WTC11 (cell line): ENCODE results near the gene SNAI1. TPM values are rescaled to one million over a fixed set of nuclear protein-coding genes. Genes with fewer than 3 reads are reported as not detected.
A peak's percentile ranks its signal among the peaks of the same experiment; 100 is the strongest.

ENCODE experiments used
- ATAC-seq: fragments of 200-7000 bp; cut with Tn5 transposase; 2 replicates; pipeline ENCODE4 v1.10.0; 2021; ENCODE audit warnings: mild to moderate bottlenecking, moderate library complexity
- CTCF ChIA-PET: fragments of 300-600 bp; sonication (Branson Sonifier 250); formaldehyde crosslinking; loops from one replicate; lab custom pipeline; 2021; ENCODE audit warnings: antibody characterized with exemption; lab: Charles Lee
- POLR2A ChIA-PET: fragments of 350-600 bp; sonication (Branson Sonifier 250); formaldehyde crosslinking; loops from one replicate; lab custom pipeline; 2021; ENCODE audit warnings: antibody characterized with exemption; lab: Charles Lee
- DNase-seq: peaks from one replicate; pipeline ENCODE4 v3.0.0; 2021; ENCODE audit warnings: low spot score
- H3K27ac Mint-ChIP-seq: 2 replicates; pipeline ENCODE4 v1.8.0; 2021; ENCODE audit warnings: mixed read lengths
- H3K27me3 Mint-ChIP-seq: 2 replicates; pipeline ENCODE4 v1.8.0; 2021; ENCODE audit warnings: low read depth, mild to moderate bottlenecking, moderate library complexity, mixed read lengths
- H3K36me3 Mint-ChIP-seq: 2 replicates; pipeline ENCODE4 v1.8.0; 2021; ENCODE audit warnings: mixed read lengths
- H3K4me1 Mint-ChIP-seq: 2 replicates; pipeline ENCODE4 v1.8.0; 2022; ENCODE audit warnings: mixed read lengths
- H3K4me3 Mint-ChIP-seq: 2 replicates; pipeline ENCODE4 v1.8.0; 2021; ENCODE audit warnings: mild to moderate bottlenecking, moderate library complexity, mixed read lengths
- H3K9me3 Mint-ChIP-seq: 2 replicates; pipeline ENCODE4 v1.8.0; 2021; ENCODE audit warnings: mixed read lengths
- ATF1 ChIP-seq: sonication (generic); formaldehyde crosslinking; IDR thresholded peaks from 2 replicates; pipeline ENCODE4 v1.8.1; 2023; ENCODE audit warnings: mild to moderate bottlenecking, moderate library complexity, missing genetic modification reagents
- CREM ChIP-seq: sonication (generic); formaldehyde crosslinking; IDR thresholded peaks from 2 replicates; pipeline ENCODE4 v1.8.1; 2022; ENCODE audit warnings: mild to moderate bottlenecking, missing genetic modification reagents, moderate library complexity
- GABPB1 ChIP-seq: sonication (generic); formaldehyde crosslinking; IDR thresholded peaks from 2 replicates; pipeline ENCODE4 v1.8.1; 2023; ENCODE audit warnings: mild to moderate bottlenecking, missing genetic modification reagents
- JUN ChIP-seq: sonication (generic); formaldehyde crosslinking; IDR thresholded peaks from 2 replicates; pipeline ENCODE4 v1.8.0; 2023; ENCODE audit warnings: mild to moderate bottlenecking, missing genetic modification reagents
- KAT7 ChIP-seq: sonication (generic); formaldehyde crosslinking; IDR thresholded peaks from 2 replicates; pipeline ENCODE4 v1.8.1; 2023; ENCODE audit warnings: missing genetic modification reagents, mild to moderate bottlenecking, borderline replicate concordance
- NFE2L1 ChIP-seq: sonication (generic); formaldehyde crosslinking; IDR thresholded peaks from 2 replicates; pipeline ENCODE4 v1.8.1; 2023; ENCODE audit warnings: missing genetic modification reagents
- NFYB ChIP-seq: sonication (generic); formaldehyde crosslinking; conservative IDR thresholded peaks from 2 replicates; pipeline ENCODE4 v1.8.0; 2022; ENCODE audit warnings: low read depth, missing genetic modification reagents
- NR2C2 ChIP-seq: sonication (generic); formaldehyde crosslinking; IDR thresholded peaks from 2 replicates; pipeline ENCODE4 v1.8.0; 2022; ENCODE audit warnings: mild to moderate bottlenecking, missing genetic modification reagents
- SMAD3 ChIP-seq: sonication (generic); formaldehyde crosslinking; IDR thresholded peaks from 2 replicates; pipeline ENCODE4 v1.8.0; 2022; ENCODE audit warnings: missing genetic modification reagents, mild to moderate bottlenecking, borderline replicate concordance
- ZNF263 ChIP-seq: sonication (generic); formaldehyde crosslinking; IDR thresholded peaks from 2 replicates; pipeline ENCODE4 v1.8.1; 2022; ENCODE audit warnings: low read depth, mild to moderate bottlenecking, moderate library complexity, missing genetic modification reagents
- ZNF423 ChIP-seq: fragments of 250-450 bp; sonication (Bioruptor Pico); IDR thresholded peaks from 2 replicates; pipeline ENCODE4 v2.1.2; 2022; ENCODE audit warnings: mild to moderate bottlenecking, moderate library complexity
- total RNA-seq: library from RNA; stranded (reverse); gene quantifications from 3 replicates; pipeline ENCODE4 v1.2.3, GENCODE V29; 2021
- TF ChIP-seq, protein P1 (sequence below): sonication (generic); formaldehyde crosslinking; IDR thresholded peaks from 2 replicates; pipeline ENCODE4 v1.8.0; 2022; ENCODE audit warnings: mild to moderate bottlenecking, missing genetic modification reagents
- TF ChIP-seq, protein P2 (sequence below): fragments of 250-450 bp; sonication (Bioruptor Pico); IDR thresholded peaks from 2 replicates; pipeline ENCODE4 v2.1.2; 2022; ENCODE audit warnings: mild to moderate bottlenecking, moderate library complexity
- TF ChIP-seq, protein P3 (sequence below): sonication (generic); formaldehyde crosslinking; IDR thresholded peaks from 2 replicates; pipeline ENCODE4 v1.8.1; 2022; ENCODE audit warnings: low read depth, missing genetic modification reagents, borderline replicate concordance
- TF ChIP-seq, protein P4 (sequence below): sonication (generic); formaldehyde crosslinking; conservative IDR thresholded peaks from 2 replicates; pipeline ENCODE4 v1.8.1; 2023; ENCODE audit warnings: mild to moderate bottlenecking, low read depth, missing genetic modification reagents, moderate library complexity

SNAI1 gene
- total RNA-seq, 1 experiment from 2014 or later: 7.9 TPM

DNA sequence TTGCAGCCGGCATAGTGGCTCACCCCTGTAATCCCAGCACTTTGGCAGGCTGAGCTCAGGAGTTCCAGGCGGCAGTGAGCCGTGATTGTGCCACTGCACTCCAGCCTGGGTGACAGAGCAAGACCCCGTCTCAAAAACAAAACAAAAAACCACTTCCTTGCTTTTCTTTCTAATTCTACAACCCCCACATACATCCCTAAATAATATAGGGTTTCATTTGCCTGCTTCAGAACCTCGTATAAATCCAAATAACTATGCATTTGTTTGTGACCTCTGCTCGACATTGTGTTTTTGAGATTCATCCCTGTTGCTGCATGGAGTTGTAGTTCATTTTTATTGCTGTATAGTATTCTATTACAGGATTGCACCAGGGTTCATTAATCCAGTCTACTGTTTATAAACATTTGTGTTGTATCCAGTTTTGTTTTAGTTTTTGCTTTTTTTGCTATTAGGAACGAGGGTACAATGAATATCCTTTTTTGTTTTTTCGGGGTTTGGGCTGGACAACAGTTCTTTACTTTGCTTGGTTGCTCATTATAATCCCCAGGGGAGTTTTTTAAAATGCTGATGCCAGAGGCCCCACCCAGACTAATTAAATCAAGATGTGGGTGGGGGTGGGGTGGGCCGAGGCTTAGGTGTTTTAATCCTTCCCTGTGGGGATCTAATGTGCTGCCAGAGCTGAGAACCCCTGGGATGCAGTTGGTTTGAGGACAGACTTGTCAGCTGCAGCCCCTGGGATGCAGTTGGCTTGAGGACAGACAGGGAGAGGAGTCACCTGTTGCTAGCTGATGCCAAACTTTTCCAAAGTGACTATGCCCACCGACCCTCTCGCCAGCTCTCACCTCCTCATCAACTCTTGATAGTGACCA lies 2.4 kb upstream of the SNAI1 start:
- no peak overlapping the region for H3K4me3 Mint-ChIP-seq
- ChIA-PET POLR2A (interaction anchor here (2.3 kb wide), 1 partner anchor 91 kb away, joined by 11 read pairs; no protein-coding TSS in a partner anchor), CTCF (interaction anchor here (1.1 to 10.5 kb wide), 19 partner anchors 9 to 484 kb away, joined by 3 to 288 read pairs (median 10); partner anchors contain the start of gene RNF114)
- no peak for DNase-seq
- H3K27ac Mint-ChIP-seq: no peak overlapping the region
- H3K36me3 Mint-ChIP-seq: no peaks in the 10 kb centered on the region
- H3K9me3 Mint-ChIP-seq: no peaks in the 10 kb centered on the region
- H3K27me3 Mint-ChIP-seq: peaks cover 34% of the 10 kb centered on the region
- ATAC-seq: no peak
- H3K4me1 Mint-ChIP-seq: peaks cover 55% of the 10 kb centered on the region
- TF ChIP-seq, protein P1, sequence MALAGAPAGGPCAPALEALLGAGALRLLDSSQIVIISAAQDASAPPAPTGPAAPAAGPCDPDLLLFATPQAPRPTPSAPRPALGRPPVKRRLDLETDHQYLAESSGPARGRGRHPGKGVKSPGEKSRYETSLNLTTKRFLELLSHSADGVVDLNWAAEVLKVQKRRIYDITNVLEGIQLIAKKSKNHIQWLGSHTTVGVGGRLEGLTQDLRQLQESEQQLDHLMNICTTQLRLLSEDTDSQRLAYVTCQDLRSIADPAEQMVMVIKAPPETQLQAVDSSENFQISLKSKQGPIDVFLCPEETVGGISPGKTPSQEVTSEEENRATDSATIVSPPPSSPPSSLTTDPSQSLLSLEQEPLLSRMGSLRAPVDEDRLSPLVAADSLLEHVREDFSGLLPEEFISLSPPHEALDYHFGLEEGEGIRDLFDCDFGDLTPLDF (CRISPR knock-in tag): no peak
- no peak for TF ChIP-seq KAT7 (CRISPR knock-in tag)
- TF ChIP-seq ATF1 (CRISPR knock-in tag): no peak
- TF ChIP-seq, protein P2, sequence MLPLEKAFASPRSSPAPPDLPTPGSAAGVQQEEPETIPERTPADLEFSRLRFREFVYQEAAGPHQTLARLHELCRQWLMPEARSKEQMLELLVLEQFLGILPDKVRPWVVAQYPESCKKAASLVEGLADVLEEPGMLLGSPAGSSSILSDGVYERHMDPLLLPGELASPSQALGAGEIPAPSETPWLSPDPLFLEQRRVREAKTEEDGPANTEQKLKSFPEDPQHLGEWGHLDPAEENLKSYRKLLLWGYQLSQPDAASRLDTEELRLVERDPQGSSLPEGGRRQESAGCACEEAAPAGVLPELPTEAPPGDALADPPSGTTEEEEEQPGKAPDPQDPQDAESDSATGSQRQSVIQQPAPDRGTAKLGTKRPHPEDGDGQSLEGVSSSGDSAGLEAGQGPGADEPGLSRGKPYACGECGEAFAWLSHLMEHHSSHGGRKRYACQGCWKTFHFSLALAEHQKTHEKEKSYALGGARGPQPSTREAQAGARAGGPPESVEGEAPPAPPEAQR (CRISPR knock-in tag): no peak
- TF ChIP-seq JUN (CRISPR knock-in tag): no peak
- TF ChIP-seq SMAD3 (CRISPR knock-in tag): no peak
- no peak for TF ChIP-seq GABPB1 (CRISPR knock-in tag)

DNA sequence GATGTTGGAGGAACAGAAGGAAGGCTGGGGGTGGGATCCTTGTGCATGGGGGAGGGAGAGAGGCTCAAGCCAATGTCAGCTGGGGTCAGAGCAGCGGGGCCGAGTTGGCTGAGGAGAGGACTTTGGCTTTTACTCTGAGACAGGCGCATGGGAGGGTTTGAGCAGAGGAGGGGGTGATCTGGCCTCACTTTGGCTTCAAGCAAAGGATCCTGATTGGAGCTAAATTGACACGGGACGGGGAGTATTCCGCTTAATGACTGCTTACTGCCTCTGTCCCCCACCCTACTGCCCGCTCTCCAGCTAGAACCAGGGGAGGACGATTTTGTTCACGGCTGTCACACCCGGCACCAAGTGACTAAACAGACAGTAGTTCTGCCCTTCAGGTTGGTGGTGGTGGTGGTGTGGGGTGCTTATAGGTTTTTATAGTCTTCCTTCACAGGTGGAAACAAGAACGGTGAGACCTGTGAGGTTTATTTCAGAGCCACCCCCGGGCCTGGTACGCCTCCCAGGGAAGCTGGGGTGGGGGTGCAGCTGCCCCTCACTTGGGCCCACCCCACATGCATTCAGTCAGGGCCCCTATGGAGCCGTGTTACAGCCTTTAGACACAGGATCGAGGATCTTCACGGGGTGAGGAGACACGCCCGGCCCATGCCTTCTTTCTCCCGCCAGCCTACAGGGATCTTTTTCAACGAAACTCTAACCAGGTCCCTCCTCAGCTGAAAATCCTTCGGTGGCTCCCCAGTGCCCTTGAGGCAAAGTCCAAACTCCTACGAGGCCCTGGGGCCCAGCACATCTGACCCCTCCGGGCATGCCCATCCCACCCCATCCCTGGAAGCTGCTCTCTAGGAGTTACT lies 1.3 kb upstream of the SNAI1 start:
- DNase-seq: no peak
- Mint-ChIP-seq H3K4me1 (peaks cover 66% of the 10 kb centered on the region), H3K9me3 (no peaks in the 10 kb centered on the region), H3K27ac (no peak overlapping the region), H3K36me3 (no peaks in the 10 kb centered on the region)
- TF ChIP-seq, protein P2 (CRISPR knock-in tag): no peak
- TF ChIP-seq NR2C2 (CRISPR knock-in tag) (no peak), CREM (CRISPR knock-in tag) (no peak), SMAD3 (CRISPR knock-in tag) (no peak), NFE2L1 (CRISPR knock-in tag) (no peak), ZNF423 (CRISPR knock-in tag) (no peak), ZNF263 (no peak), NFYB (CRISPR knock-in tag) (no peak)
- TF ChIP-seq, protein P3, sequence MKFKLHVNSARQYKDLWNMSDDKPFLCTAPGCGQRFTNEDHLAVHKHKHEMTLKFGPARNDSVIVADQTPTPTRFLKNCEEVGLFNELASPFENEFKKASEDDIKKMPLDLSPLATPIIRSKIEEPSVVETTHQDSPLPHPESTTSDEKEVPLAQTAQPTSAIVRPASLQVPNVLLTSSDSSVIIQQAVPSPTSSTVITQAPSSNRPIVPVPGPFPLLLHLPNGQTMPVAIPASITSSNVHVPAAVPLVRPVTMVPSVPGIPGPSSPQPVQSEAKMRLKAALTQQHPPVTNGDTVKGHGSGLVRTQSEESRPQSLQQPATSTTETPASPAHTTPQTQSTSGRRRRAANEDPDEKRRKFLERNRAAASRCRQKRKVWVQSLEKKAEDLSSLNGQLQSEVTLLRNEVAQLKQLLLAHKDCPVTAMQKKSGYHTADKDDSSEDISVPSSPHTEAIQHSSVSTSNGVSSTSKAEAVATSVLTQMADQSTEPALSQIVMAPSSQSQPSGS (CRISPR knock-in tag): no peak
- TF ChIP-seq, protein P4, sequence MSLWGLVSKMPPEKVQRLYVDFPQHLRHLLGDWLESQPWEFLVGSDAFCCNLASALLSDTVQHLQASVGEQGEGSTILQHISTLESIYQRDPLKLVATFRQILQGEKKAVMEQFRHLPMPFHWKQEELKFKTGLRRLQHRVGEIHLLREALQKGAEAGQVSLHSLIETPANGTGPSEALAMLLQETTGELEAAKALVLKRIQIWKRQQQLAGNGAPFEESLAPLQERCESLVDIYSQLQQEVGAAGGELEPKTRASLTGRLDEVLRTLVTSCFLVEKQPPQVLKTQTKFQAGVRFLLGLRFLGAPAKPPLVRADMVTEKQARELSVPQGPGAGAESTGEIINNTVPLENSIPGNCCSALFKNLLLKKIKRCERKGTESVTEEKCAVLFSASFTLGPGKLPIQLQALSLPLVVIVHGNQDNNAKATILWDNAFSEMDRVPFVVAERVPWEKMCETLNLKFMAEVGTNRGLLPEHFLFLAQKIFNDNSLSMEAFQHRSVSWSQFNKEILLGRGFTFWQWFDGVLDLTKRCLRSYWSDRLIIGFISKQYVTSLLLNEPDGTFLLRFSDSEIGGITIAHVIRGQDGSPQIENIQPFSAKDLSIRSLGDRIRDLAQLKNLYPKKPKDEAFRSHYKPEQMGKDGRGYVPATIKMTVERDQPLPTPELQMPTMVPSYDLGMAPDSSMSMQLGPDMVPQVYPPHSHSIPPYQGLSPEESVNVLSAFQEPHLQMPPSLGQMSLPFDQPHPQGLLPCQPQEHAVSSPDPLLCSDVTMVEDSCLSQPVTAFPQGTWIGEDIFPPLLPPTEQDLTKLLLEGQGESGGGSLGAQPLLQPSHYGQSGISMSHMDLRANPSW (CRISPR knock-in tag): no peak
- TF ChIP-seq, all 79 proteins: peak for 0
- CTCF ChIA-PET: interaction anchor here (0.6 to 10.5 kb wide), 13 partner anchors 8 to 188 kb away, joined by 3 to 288 read pairs (median 4); partner anchors contain the start of gene RNF114
- H3K27me3 Mint-ChIP-seq: peaks cover 34% of the 10 kb centered on the region
- H3K4me3 Mint-ChIP-seq: peak overlapping the region; percentile 75
- no peak for ATAC-seq
- POLR2A ChIA-PET: interaction anchor here (0.9 to 2.3 kb wide), 2 partner anchors 84 to 90 kb away, joined by 3 to 11 read pairs; no protein-coding TSS in a partner anchor
